ENCODE data around the gene PALD1. TPM values are rescaled to one million over a fixed set of nuclear protein-coding genes. Genes with fewer than 3 reads are reported as not detected.

PALD1 gene
- total RNA-seq, 4 donors from 2014 or later, result 5.4 to 10.9 (median 9.2) TPM

- 89 to 90% methylated on average over 5 of the region's 5 CpGs for WGBS, 2 donors
- Histone ChIP-seq H3K9me3 (no peaks in the 10 kb centered on the region), H3K4me3 (no peak overlapping the region), H3K27me3 (no peaks in the 10 kb centered on the region), H3K4me1 (peaks cover 0 to 6% (median 0%) of the 10 kb centered on the region in 4 donors), H3K27ac (no peak overlapping the region), H3K36me3 (no peaks in the 10 kb centered on the region)
- TF ChIP-seq EP300 (IDR thresholded peaks at IDR 0.05), result no peak
- no peak for TF ChIP-seq POLR2A (IDR thresholded peaks at IDR 0.05)
- no peak for TF ChIP-seq CTCF (IDR thresholded peaks at IDR 0.05)
- DNase-seq (ENCODE audit: low spot score in 2 of 2), result no peak
These were observed 117.0 kb downstream of the PALD1 start for GRCh38 chr10:70595566-70596016.

GRCh38 chr10:70596110-70596798 lies 117.7 kb downstream of the PALD1 start:
- Histone ChIP-seq H3K27ac (no peak overlapping the region), H3K9me3 (no peaks in the 10 kb centered on the region), H3K27me3 (no peaks in the 10 kb centered on the region), H3K4me3 (no peak overlapping the region), H3K36me3 (no peaks in the 10 kb centered on the region), H3K4me1 (peaks cover 0 to 6% (median 0%) of the 10 kb centered on the region in 4 donors)
- DNase-seq (ENCODE audit: low spot score in 2 of 2), result no peak
- no peak for TF ChIP-seq EP300 (IDR thresholded peaks at IDR 0.05)
- TF ChIP-seq POLR2A (IDR thresholded peaks at IDR 0.05), result no peak
- no peak for TF ChIP-seq CTCF (IDR thresholded peaks at IDR 0.05)
- 38 to 54% methylated on average over 11 to 14 of the region's 14 CpGs for WGBS, 2 donors

DNA sequence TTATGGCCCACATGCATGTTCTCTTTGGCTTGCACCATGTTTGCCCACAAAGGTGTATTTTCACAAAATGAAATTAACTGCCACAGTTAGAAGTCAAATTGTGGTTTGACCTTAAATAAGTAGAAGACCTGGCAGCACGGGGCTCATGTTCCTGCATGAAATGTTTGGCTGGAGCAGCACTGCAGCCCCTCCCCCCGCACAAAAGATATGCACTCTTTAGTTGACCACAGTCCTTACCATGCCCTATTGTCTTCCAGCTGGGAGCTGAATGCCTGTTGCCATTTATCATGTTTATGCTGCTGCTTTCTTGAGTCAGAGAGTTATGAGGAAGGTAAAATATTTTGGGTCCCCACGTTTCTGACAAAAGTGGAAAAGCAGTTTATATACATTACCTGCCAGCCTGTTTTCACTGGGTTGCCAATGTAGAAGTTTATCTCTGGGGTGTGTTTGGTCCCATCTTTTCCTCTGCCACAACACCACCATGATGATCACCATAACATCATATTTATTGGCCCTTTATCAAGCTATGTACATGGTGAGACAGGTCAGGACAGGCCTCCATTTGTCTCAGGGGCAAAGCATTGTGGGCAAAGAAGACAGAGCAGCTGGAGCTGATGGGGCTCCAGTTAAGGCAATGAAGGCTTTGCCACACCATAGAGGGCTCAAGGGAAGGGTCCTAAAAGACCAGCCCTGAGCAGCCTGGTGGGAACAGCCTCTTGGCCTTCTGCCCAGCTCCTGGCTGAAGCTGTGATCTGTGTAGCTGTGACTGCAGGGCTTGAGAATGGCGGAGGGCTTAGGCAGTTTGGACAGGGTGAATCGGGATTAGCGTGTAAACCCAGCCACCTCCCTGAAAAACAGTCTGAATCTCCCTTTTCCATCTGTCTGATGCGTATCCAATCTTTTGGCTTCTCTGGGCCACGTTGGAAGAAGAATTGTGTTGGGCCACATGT lies 118.6 kb downstream of the PALD1 start:
- 65 to 82% methylated on average over 8 of the region's 8 CpGs for WGBS, 2 donors
- DNase-seq (ENCODE audit: low spot score in 2 of 2), result no peak
- no peaks in the 10 kb centered on the region for H3K9me3 ChIP-seq
- H3K27me3 ChIP-seq, result no peaks in the 10 kb centered on the region
- TF ChIP-seq POLR2A (IDR thresholded peaks at IDR 0.05), result no peak
- no peak for TF ChIP-seq EP300 (IDR thresholded peaks at IDR 0.05)
- H3K27ac ChIP-seq, result no peak overlapping the region
- no peak overlapping the region for H3K4me3 ChIP-seq
- H3K4me1 ChIP-seq, result peaks cover 0 to 6% (median 0%) of the 10 kb centered on the region in 4 donors
- no peaks in the 10 kb centered on the region for H3K36me3 ChIP-seq

GRCh38 chr10:70597856-70598815 lies 119.6 kb downstream of the PALD1 start:
- H3K27ac ChIP-seq, result no peak overlapping the region
- 94 to 95% methylated on average over 31 of the region's 34 CpGs for WGBS, 2 donors
- no peak for DNase-seq (ENCODE audit: low spot score in 2 of 2)

DNA sequence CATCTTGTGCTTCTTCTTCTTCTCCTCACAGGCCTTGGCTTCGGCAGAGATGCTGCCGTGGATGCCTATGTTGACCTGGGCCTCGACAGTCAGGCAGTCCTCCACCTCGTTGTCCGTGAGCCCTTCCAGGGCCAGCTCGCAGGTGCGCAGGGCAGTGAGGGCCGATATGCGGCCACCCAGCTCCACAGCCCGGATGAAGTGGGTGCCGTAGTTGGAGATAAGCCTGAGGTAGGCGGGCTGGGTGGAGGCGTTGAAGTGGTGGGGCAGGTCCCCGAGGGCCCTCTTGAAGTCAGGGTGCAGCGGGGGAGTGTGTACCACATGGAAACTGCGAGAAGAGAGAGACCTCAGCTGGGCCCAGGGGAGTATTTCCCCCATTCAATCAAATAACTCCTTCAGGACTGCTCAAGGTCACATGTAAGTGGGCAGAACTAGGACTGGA lies 120.3 kb downstream of the PALD1 start:
- TF ChIP-seq EP300 (IDR thresholded peaks at IDR 0.05), result no peak
- no peak for TF ChIP-seq POLR2A (IDR thresholded peaks at IDR 0.05)
- TF ChIP-seq CTCF (IDR thresholded peaks at IDR 0.05), result no peak
- WGBS, 2 donors, result 82 to 92% methylated on average over 13 to 14 of the region's 16 CpGs
- no peaks in the 10 kb centered on the region for H3K27me3 ChIP-seq
- H3K4me1 ChIP-seq, result peaks cover 0 to 6% (median 0%) of the 10 kb centered on the region in 4 donors
- no peaks in the 10 kb centered on the region for H3K36me3 ChIP-seq
- no peaks in the 10 kb centered on the region for H3K9me3 ChIP-seq
- H3K4me3 ChIP-seq, result no peak overlapping the region
- H3K27ac ChIP-seq, result no peak overlapping the region
- no peak for DNase-seq (ENCODE audit: low spot score in 2 of 2)

More at GRCh38 chr10:70597856-70598815, 119.6 kb downstream of the PALD1 start:
- H3K9me3 ChIP-seq, result no peaks in the 10 kb centered on the region
- no peak overlapping the region for H3K4me3 ChIP-seq
- TF ChIP-seq EP300 (IDR thresholded peaks at IDR 0.05), result no peak
- H3K36me3 ChIP-seq, result no peaks in the 10 kb centered on the region
- no peaks in the 10 kb centered on the region for H3K27me3 ChIP-seq
- H3K4me1 ChIP-seq, result peaks cover 0 to 6% (median 0%) of the 10 kb centered on the region in 4 donors

All from tibial nerve (tissue), 4 donors.